Hypothalamus (tissue), 51 donors: ENCODE data around the gene ADM2.
"Not testable (repeated sequence)": the region's sequence is repeated elsewhere in the genome, so short reads cannot be mapped to it uniquely, and the experiment has no call there.

Experiments used
- DNase-seq, 51 donors: peaks; one replicate each; lab custom pipeline; 2025; lab: John Stamatoyannopoulos, UW

ADM2 gene

DNA sequence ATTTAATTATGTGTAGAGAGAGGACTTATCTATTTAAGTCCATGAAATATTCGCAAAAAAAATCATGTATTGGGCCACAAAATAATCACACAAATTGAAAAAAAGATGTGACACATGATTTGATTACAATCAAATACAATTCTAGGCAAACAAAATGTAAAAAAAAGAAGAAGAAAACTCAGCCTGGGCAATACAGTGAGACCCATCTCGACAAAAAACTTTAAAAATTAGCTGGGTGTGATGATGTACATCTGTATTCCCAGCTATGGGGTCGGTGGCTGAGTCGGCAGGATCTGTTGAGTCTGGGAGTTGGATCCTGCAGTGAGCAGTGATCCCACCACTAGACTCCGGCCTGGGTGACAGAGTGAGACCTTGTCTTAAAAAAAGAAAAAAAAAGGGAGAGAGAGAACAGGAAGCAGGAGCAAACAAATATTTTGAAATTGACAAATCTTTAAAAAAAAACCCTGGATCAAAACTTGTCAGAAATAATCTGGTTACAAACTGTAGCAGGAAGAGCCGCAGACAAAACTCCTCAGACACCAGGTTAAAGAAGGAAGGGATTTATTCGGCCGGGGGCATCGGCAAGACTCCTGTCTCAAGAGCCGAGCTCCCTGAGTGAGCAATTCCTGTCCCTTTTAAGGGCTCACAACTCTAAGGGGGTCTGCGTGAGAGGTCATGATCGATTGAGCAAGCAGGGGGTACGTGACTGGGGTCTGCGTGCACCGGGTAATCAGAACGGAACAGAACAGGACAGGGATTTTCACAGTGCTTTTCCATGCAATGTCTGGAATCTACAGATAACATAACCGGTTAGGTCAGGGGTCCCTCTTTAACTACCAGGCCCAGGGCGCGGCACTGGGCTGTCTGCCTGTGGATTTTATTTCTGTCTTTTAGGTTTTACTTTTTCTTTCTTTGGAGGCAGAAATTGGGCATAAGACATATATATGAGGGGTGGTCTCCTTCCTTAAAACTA lies 51.8 kb downstream of the ADM2 start:
- DNase-seq: no peak

DNA sequence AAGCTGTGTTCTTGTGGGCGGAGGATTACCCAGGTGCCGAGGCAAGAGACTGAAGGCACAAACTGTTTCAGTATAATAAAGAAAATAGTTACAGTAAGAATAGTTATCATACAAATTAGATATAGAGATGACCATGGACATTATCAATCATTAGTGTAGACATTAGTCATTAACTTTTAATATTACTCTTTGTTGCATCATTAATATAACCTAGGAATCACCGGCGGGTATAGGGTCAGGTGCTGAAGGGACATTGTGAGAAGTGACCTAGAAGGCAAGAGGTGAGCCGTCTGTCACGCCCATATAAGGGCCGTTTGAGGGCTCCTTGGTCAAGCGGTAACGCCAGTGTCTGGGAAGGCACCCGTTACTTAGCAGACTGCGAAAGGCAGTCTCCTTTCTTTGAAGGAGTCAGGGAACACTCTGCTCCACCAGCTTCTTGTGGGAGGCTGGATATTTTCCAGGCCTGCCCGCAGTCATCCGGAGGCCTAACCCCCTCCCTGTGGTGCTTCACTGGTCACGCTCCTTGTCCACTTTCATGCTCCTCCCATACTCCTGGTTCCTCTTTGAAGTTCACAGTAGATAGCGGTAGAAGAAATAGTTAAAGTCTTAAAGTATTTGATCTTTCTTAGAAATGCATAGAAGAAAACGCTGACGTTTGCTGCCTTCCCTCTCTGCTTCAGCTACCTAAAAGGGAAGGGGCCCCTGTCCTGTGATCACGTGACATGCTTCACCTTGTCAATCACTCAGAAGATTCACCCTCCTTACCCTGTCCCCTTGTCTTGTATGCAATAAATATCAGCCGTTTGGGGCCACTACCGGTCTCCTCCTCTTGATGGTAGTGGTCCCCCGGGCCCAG lies 52.7 kb downstream of the ADM2 start:
- not testable (repeated sequence) for DNase-seq

DNA sequence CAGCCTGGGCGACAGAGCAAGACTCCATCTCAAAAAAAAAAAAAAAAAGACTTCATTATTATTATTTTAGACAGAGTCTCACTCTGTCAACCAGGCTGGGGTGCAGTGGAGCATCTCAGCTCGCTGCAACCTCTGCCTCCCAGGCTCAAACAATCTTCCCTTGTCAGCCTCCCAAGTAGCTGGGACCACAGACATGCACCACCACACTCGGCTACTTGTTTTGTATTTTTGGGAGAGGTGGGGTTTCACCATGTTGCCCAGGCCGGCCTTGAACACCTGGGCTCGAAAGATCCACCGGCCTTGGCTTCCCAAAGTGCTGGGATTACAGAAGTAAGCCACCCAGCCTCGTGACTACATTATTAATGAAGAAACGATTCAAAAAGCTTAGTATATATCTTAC lies 53.8 kb downstream of the ADM2 start:
- DNase-seq: no peak
